Measurements from ENCODE around the gene AACS. TPM values are rescaled to one million over a fixed set of nuclear protein-coding genes. Genes with fewer than 3 reads are reported as not detected.

The AACS gene
- polyA plus RNA-seq, 1 donor, result 19.1 TPM

DNA sequence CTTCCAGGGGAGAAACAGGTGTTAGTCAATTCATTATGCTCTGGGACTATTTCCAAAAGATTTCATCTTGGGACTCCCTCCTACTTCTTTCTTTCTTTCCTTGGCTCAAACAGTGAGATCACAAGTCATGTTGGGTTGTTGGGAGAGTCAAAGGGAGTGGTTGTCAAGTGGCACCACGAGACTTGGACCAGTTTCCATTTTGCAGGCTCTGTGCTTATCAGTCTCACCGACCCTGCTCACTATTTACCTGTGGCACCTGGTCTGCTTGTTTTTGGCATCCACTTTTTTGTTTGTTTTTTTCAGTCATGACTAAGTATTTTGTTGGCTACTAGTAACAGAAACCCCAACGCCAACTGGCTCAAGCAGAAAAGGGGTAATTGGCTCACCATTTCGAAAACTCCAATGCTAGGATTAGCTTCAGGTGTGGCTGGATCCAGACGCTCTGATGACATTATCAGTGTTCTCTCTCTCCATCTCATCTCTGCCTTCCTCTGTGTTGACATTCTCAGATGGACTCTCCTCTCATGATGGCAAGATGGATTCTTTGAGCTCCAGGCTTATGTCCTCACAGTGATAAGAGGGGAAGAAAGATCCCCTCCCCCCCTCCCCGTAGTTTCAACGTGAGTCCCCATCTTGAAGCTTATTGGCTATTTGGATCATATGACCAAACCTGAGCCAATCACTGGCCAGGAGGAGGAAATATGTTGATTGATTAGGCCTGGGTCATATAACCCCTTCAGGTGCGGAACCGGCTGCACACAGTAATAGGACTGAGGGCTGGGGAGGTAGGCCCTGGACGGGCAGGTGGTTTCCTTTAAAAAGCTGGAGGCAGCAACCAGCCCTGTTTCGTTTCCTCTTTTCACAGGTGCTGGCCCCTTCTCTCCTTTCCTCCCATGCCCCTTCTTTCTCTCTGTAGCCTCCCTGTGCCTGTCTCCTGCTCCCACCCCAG is 84.2 kb downstream of the AACS start:
- no peaks in the 10 kb centered on the region for H3K9me3 ChIP-seq (ENCODE audit: control insufficient read depth, low read depth, low read length)
- no peak for DNase-seq
- 83% methylated on average over 2 of the region's 11 CpGs for WGBS (ENCODE audit: insufficient coverage, low lambda C conversion rate)

DNA sequence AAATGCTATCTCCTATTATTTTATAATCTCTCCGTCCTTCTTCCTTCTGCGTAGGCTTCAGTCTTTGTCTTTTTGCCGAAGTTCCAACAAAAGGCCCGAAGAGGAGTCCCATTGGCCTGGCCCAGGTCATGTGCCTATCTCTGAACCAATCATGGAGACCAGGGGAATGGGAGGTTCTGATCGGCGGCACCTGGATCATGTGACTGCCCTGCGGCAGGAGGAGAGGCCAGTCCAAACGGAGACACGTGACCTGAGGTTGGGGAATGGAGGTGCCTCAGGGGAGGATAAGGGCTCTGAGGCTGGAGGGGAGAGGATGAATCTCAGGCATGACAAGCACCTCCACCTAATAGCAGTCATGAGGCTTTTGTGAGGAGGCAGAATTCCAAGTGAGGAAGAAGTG is 86.0 kb downstream of the AACS start:
- Histone ChIP-seq H3K4me1 (ENCODE audit: control insufficient read depth, insufficient read depth, low read length) (no peaks in the 10 kb centered on the region), H3K9me3 (ENCODE audit: control insufficient read depth, low read depth, low read length) (no peaks in the 10 kb centered on the region), H3K27me3 (ENCODE audit: control insufficient read depth, insufficient read depth, low read length) (no peaks in the 10 kb centered on the region), H3K27ac (ENCODE audit: low read length) (no peak overlapping the region), H3K4me3 (ENCODE audit: low read length) (no peak overlapping the region), H3K36me3 (ENCODE audit: control insufficient read depth, insufficient read depth, low read length) (no peaks in the 10 kb centered on the region)
- DNase-seq, result no peak
- no CpG with 5 or more reads among the region's 9 CpGs for WGBS (ENCODE audit: insufficient coverage, low lambda C conversion rate)

More for the DNA sequence above, 84.2 kb downstream of the AACS start:
- Histone ChIP-seq H3K27ac (ENCODE audit: low read length) (no peak overlapping the region), H3K36me3 (ENCODE audit: control insufficient read depth, insufficient read depth, low read length) (no peaks in the 10 kb centered on the region), H3K4me1 (ENCODE audit: control insufficient read depth, insufficient read depth, low read length) (no peaks in the 10 kb centered on the region), H3K27me3 (ENCODE audit: control insufficient read depth, insufficient read depth, low read length) (no peaks in the 10 kb centered on the region), H3K4me3 (ENCODE audit: low read length) (no peak overlapping the region)

DNA sequence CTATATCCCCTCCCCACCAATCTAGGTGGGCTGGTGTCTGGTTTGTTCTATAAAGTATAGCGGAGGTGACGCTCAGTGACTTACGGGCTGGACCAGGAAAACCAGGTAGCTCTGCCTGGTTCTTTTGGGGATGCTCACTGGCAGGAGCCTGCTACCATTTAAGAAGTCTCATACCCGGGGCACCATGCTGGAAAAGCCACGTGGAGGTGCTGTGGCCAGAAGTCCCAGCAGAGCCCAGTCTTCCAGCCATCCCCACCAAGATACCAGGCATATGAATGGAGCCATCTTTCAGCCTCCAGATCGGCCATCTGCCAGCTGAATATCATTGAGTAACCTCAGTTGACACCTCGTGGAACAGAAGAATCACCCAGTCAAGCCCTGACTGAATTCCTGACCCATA is 87.2 kb downstream of the AACS start:
- no peak overlapping the region for H3K4me3 ChIP-seq (ENCODE audit: low read length)
- no CpG with 5 or more reads among the region's 7 CpGs for WGBS (ENCODE audit: insufficient coverage, low lambda C conversion rate)
- H3K27ac ChIP-seq (ENCODE audit: low read length), result no peak overlapping the region
- no peak for DNase-seq
- no peaks in the 10 kb centered on the region for H3K36me3 ChIP-seq (ENCODE audit: control insufficient read depth, insufficient read depth, low read length)
- no peaks in the 10 kb centered on the region for H3K27me3 ChIP-seq (ENCODE audit: control insufficient read depth, insufficient read depth, low read length)
- H3K4me1 ChIP-seq (ENCODE audit: control insufficient read depth, insufficient read depth, low read length), result no peaks in the 10 kb centered on the region
- H3K9me3 ChIP-seq (ENCODE audit: control insufficient read depth, low read depth, low read length), result no peaks in the 10 kb centered on the region

DNA sequence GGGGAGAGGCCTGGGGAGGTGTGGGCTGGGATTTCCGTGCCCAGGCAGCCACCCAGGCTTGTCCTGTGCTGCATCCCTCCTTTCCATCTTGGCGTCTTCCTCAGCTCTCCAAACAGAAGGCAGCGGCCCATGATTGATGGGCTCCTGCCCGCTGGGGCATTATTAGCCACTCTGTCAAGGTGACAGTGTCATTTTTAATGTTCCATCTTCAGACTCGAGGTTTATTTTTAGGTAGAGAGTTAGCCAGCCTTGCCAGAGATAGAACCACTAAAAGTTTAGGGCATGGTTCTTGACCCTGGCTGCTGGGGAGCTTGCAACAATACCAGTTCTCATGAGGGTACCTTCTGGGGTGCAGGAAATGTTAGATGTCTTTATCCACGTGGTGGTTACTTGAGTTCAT is 90.1 kb downstream of the AACS start:
- H3K36me3 ChIP-seq (ENCODE audit: control insufficient read depth, insufficient read depth, low read length), result no peaks in the 10 kb centered on the region
- no peaks in the 10 kb centered on the region for H3K27me3 ChIP-seq (ENCODE audit: control insufficient read depth, insufficient read depth, low read length)
- H3K4me3 ChIP-seq (ENCODE audit: low read length), result no peak overlapping the region
- WGBS (ENCODE audit: insufficient coverage, low lambda C conversion rate), result no CpG with 5 or more reads among the region's 6 CpGs
- no peak for DNase-seq
- peaks cover 7% of the 10 kb centered on the region for H3K9me3 ChIP-seq (ENCODE audit: control insufficient read depth, low read depth, low read length)
- H3K4me1 ChIP-seq (ENCODE audit: control insufficient read depth, insufficient read depth, low read length), result no peaks in the 10 kb centered on the region
- H3K27ac ChIP-seq (ENCODE audit: low read length), result no peak overlapping the region

DNA sequence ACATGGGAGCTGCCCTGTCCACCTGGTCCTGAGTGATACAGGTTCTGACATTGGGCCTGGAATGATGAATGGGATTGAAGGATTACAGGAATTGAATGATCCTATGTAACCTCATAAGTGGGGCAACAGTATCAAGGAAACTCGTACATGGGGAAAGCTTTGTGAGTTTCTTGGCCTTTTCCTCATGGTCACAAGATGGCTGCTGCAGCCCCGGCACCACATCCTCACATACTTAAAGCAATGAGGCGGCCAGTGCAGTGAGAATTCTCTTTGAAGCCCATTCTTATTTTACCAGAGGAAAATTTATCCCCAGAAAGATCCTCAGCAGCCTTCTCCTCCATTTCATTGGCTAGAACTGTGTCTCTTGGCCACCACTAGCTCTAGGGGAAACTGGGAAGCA is 91.9 kb downstream of the AACS start:
- Histone ChIP-seq H3K36me3 (ENCODE audit: control insufficient read depth, insufficient read depth, low read length) (no peaks in the 10 kb centered on the region), H3K27ac (ENCODE audit: low read length) (no peak overlapping the region), H3K4me3 (ENCODE audit: low read length) (no peak overlapping the region), H3K27me3 (ENCODE audit: control insufficient read depth, insufficient read depth, low read length) (no peaks in the 10 kb centered on the region), H3K4me1 (ENCODE audit: control insufficient read depth, insufficient read depth, low read length) (no peaks in the 10 kb centered on the region), H3K9me3 (ENCODE audit: control insufficient read depth, low read depth, low read length) (peaks cover 7% of the 10 kb centered on the region)
- DNase-seq, result no peak
- no CpG with 5 or more reads among the region's 3 CpGs for WGBS (ENCODE audit: insufficient coverage, low lambda C conversion rate)

DNA sequence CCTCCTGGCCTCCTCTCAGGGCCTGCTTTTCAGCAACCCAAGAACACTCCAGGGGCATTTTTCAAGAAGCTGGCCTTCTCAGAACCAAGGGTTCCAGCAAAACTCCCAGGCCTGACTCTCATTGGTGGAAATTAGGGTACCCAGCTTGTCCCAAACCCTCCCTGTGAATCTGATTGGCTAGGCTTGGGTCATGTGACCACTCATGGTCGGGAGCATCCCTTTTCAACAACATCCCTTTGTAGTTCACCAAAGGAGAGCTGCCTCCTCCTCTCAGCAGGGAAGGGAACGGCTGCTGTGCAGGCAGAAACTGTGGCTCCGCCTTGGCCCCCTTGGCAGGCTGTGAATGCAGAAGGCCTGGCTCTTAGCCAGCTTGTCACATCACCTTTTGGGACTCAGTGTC is 94.5 kb downstream of the AACS start:
- Histone ChIP-seq H3K27me3 (ENCODE audit: control insufficient read depth, insufficient read depth, low read length) (no peaks in the 10 kb centered on the region), H3K4me3 (ENCODE audit: low read length) (no peak overlapping the region), H3K36me3 (ENCODE audit: control insufficient read depth, insufficient read depth, low read length) (no peaks in the 10 kb centered on the region), H3K9me3 (ENCODE audit: control insufficient read depth, low read depth, low read length) (peaks cover 7% of the 10 kb centered on the region), H3K4me1 (ENCODE audit: control insufficient read depth, insufficient read depth, low read length) (no peaks in the 10 kb centered on the region), H3K27ac (ENCODE audit: low read length) (no peak overlapping the region)
- no peak for DNase-seq
- WGBS (ENCODE audit: insufficient coverage, low lambda C conversion rate), result no CpG with 5 or more reads among the region's 3 CpGs

DNA sequence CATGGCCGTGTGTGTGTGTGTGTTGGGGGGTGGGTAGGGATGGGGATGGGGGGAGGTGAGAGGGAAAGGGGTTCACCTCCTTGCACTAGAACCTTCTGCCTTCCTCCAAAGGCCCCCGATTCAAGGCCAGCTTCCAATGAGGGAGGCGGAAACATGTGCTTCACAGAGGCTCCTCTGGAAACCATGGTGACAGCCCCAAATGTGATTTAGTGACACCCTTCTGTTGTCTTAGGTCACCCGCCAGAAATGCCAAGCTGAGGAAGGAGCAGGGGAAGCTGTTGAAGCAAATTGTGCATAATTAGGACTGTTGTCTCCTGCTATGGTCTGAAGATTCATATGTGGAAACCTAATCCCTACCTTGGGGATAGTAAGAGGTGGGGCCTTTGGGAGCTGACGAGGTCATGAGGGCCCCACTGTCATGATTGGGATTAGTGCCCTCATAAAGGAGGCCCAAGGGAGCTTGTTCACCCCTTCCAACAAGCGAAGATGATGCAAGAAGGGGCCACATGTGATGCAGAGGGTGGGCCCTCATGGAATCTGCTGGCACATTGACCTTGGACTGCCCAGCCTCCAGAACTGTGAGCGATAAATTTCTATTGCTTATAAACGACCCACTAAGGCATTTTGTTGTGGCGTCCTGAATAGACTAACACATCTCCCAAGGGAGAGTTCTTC is 95.2 kb downstream of the AACS start:
- H3K4me1 ChIP-seq (ENCODE audit: control insufficient read depth, insufficient read depth, low read length), result no peaks in the 10 kb centered on the region
- peak in 1 of 2 donors; percentile 37 for DNase-seq
- H3K27ac ChIP-seq (ENCODE audit: low read length), result no peak overlapping the region
- no peaks in the 10 kb centered on the region for H3K27me3 ChIP-seq (ENCODE audit: control insufficient read depth, insufficient read depth, low read length)
- WGBS (ENCODE audit: insufficient coverage, low lambda C conversion rate), result 80% methylated on average over 3 of the region's 9 CpGs
- H3K36me3 ChIP-seq (ENCODE audit: control insufficient read depth, insufficient read depth, low read length), result no peaks in the 10 kb centered on the region
- no peak overlapping the region for H3K4me3 ChIP-seq (ENCODE audit: low read length)
- peaks cover 7% of the 10 kb centered on the region for H3K9me3 ChIP-seq (ENCODE audit: control insufficient read depth, low read depth, low read length)

DNA sequence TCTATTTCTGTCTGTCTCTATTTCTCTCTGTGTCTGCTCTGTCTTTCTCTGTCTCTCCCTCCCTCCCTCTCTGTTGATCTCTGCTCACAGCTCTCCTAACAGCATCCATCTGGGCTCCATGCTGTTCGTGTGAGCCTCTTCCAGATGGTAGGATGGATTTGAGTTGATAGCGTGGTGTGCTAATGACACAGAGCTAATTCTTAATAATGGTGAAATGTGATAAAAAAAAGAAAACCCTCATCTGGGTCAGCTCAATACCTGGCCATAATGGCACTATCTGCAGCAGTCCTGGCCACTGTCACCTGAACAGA is 96.4 kb downstream of the AACS start:
- Histone ChIP-seq H3K9me3 (ENCODE audit: control insufficient read depth, low read depth, low read length) (peaks cover 7% of the 10 kb centered on the region), H3K36me3 (ENCODE audit: control insufficient read depth, insufficient read depth, low read length) (no peaks in the 10 kb centered on the region), H3K27me3 (ENCODE audit: control insufficient read depth, insufficient read depth, low read length) (no peaks in the 10 kb centered on the region), H3K4me3 (ENCODE audit: low read length) (no peak overlapping the region), H3K27ac (ENCODE audit: low read length) (no peak overlapping the region), H3K4me1 (ENCODE audit: control insufficient read depth, insufficient read depth, low read length) (no peaks in the 10 kb centered on the region)
- DNase-seq, result no peak
- no CpG with 5 or more reads among the region's 2 CpGs for WGBS (ENCODE audit: insufficient coverage, low lambda C conversion rate)

DNA sequence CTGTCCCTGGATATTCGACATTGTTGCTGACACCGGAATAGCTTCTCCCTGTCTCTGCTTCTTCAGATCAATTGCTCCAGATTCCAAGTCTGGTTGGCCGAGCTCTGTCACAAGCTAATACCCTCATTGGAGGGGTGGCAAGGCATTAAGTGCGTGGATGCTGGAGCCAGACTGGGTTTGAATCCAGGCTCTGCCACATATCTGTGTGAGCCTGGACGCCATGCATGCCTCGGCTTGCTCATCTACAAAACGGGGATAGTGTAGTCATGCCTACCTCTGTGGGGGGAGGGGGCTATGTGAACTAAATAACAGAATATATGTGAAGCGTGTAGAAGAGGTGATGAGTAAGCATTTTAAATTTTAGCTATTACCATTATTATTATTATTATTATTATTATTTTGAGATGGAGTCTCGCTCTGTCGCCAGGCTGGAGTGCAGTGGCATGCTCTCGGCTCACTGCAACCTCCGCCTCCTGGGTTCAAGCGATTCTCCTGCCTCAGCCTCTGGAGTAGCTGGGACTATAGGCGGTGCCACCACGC is 97.3 kb downstream of the AACS start:
- H3K4me1 ChIP-seq (ENCODE audit: control insufficient read depth, insufficient read depth, low read length), result no peaks in the 10 kb centered on the region
- H3K4me3 ChIP-seq (ENCODE audit: low read length), result no peak overlapping the region
- H3K27me3 ChIP-seq (ENCODE audit: control insufficient read depth, insufficient read depth, low read length), result no peaks in the 10 kb centered on the region
- no peaks in the 10 kb centered on the region for H3K36me3 ChIP-seq (ENCODE audit: control insufficient read depth, insufficient read depth, low read length)
- WGBS (ENCODE audit: insufficient coverage, low lambda C conversion rate), result 87% methylated on average over 3 of the region's 15 CpGs
- DNase-seq, result no peak
- peaks cover 7% of the 10 kb centered on the region for H3K9me3 ChIP-seq (ENCODE audit: control insufficient read depth, low read depth, low read length)
- no peak overlapping the region for H3K27ac ChIP-seq (ENCODE audit: low read length)

DNA sequence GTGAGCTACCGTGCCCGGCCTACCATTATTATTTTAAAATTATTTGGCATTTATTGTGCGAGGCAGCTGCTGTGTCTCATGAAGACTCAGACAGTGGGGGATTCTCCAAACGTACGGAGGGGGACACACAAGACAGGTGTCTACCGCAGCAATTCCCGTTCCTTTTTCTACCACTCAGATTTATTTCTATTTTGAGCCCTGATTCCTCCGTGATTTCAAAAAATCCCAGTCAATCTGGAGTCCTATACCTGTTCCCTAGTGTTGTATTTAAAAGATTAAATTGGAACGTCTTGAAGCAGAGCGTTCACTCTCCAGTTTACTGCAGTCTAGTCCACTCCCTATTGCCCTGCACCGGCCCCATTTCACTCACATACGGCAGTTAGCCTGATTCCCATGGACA is 97.9 kb downstream of the AACS start:
- Histone ChIP-seq H3K27me3 (ENCODE audit: control insufficient read depth, insufficient read depth, low read length) (no peaks in the 10 kb centered on the region), H3K36me3 (ENCODE audit: control insufficient read depth, insufficient read depth, low read length) (no peaks in the 10 kb centered on the region), H3K4me3 (ENCODE audit: low read length) (no peak overlapping the region), H3K4me1 (ENCODE audit: control insufficient read depth, insufficient read depth, low read length) (no peaks in the 10 kb centered on the region), H3K27ac (ENCODE audit: low read length) (no peak overlapping the region), H3K9me3 (ENCODE audit: control insufficient read depth, low read depth, low read length) (peaks cover 7% of the 10 kb centered on the region)
- 78% methylated on average over 3 of the region's 12 CpGs for WGBS (ENCODE audit: insufficient coverage, low lambda C conversion rate)
- no peak for DNase-seq
